Mononuclear cell (primary cell): ENCODE data around the gene COPS2. TPM values are rescaled to one million over a fixed set of nuclear protein-coding genes. Genes with fewer than 3 reads are reported as not detected.

Experiments
- total RNA-seq: library from RNA; depleted of rRNA; stranded (reverse); fragments of >200 nt; gene quantifications from one replicate; pipeline ENCODE4 v1.2.3, GENCODE V29; 2012

Gene COPS2
- total RNA-seq, 1 donor, result 167 TPM

Other genes starting within 250 kb of the COPS2 start
- gene SHC4, start 191.7 kb downstream of the COPS2 start, total RNA-seq, result 0.10 TPM
- 78.3 TPM for gene SECISBP2L, start 109.2 kb downstream of the COPS2 start, total RNA-seq
- gene GALK2, start 14.6 kb upstream of the COPS2 start, total RNA-seq, result 14.5 TPM